Uterus (tissue), 4 donors: ENCODE results near the gene SIRT3. TPM values are rescaled to one million over a fixed set of nuclear protein-coding genes. Genes with fewer than 3 reads are reported as not detected.

ENCODE experiments used
- DNase-seq, 2 donors: peaks; one replicate each; pipeline ENCODE4 v3.0.0-alpha.2; 2019 to 2020
- H3K27ac ChIP-seq, 2 donors: fragments of 200-600 bp; sonication (generic); 1 replicate in 1 of 2; 2 replicates in 1 of 2; pipeline ENCODE4 v1.5.1; 2016 to 2018
- H3K27me3 ChIP-seq, 2 donors: fragments of 200-600 bp; sonication (generic); one replicate each; pipeline ENCODE4 v1.5.1; 2018 to 2019; ENCODE audit warnings: control low read depth in 1 of 2
- H3K36me3 ChIP-seq, 2 donors: fragments of 200-600 bp; sonication (generic); one replicate each; pipeline ENCODE4 v1.5.1; 2019; ENCODE audit warnings: control low read depth in 1 of 2
- H3K4me1 ChIP-seq, 2 donors: fragments of 200-600 bp; sonication (generic); one replicate each; pipeline ENCODE4 v1.5.1; 2018 to 2019; ENCODE audit warnings: control low read depth in 1 of 2
- H3K4me3 ChIP-seq, 2 donors: fragments of 200-600 bp; sonication (generic); 1 replicate in 1 of 2; 2 replicates in 1 of 2; pipeline ENCODE4 v1.5.1; 2018 to 2019; ENCODE audit warnings: mild to moderate bottlenecking in 1 of 2
- H3K9me3 ChIP-seq, 2 donors: fragments of 200-600 bp; sonication (generic); one replicate each; pipeline ENCODE4 v1.5.1; 2019; ENCODE audit warnings: control low read depth in 1 of 2
- POLR2A ChIP-seq, 2 donors: fragments of 450-650 bp; IDR thresholded peaks; one replicate each; pipeline ENCODE4 v1.6.1; 2016; ENCODE audit warnings: antibody characterized with exemption in 2 of 2, mild to moderate bottlenecking in 1 of 2, moderate library complexity in 1 of 2
- intact Hi-C: fragments of 100-400 bp; cut with DNase I; formaldehyde crosslinking; loops from one replicate; pipeline ENCODE4 v1.15.1; 2023; ENCODE audit warnings: low total_unique reads
- total RNA-seq, 4 donors: library from RNA; depleted of rRNA in 3 of 4; stranded (reverse); fragments of >200 nt in 3 of 4; gene quantifications; one replicate each; pipeline versions ENCODE4 v1.1.0 to v1.2.4, GENCODE V29; 2014 to 2023
- TF ChIP-seq, protein P1 (sequence below), 4 experiments: fragments of 200-600 bp in 2 of 4; fragments of 450-650 bp in 2 of 4; sonication (generic) in 2 of 4; IDR thresholded peaks; one replicate each; pipeline ENCODE4 v1.5.1; 2016 to 2019; ENCODE audit warnings: antibody characterized with exemption in 4 of 4, mild to moderate bottlenecking in 2 of 4, moderate library complexity in 1 of 4
- donor health status: DM: yes; HTN: yes; CAD: no.

SIRT3 gene
- total RNA-seq, 4 donors from 2014 or later = 1.5 to 25.9 (median 9.8) TPM

DNA sequence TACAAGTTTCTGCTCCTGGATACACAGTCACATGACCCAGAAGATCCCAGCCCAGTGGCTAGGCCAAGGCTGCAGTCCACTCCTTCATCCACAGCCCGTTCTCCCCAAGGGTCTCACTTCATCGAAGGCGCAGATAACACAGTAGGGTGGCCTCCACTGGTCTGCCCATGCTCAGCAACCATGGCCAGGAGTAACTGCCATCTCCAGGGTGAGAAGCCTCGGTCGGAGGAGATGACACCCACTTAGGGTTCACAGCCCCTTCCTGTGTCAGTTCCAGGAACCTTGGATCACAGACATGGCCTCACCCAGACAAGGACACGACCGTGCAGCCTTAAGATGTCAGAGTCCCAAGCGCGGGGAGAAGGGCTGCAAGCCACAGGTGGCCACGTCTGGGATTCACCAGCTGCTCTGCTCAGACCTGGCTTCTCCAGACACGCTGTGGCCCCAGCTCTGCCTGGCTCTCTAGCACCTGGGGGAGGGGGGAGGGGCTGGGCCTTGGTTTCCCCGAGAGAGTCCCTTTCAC lies 31.5 kb downstream of the SIRT3 start:
- intact Hi-C loops = loop anchor here (10.0 kb wide), 1 partner anchor 170 kb away; no protein-coding TSS in a partner anchor
- Histone ChIP-seq H3K4me1 (peaks cover 5 to 18% of the 10 kb centered on the region in 2 donors), H3K4me3 (no peak overlapping the region), H3K27ac (no peak overlapping the region), H3K27me3 (no peaks in the 10 kb centered on the region), H3K9me3 (no peaks in the 10 kb centered on the region), H3K36me3 (no peaks in the 10 kb centered on the region)
- DNase-seq = peak in 1 of 2 donors; percentile 12
- TF ChIP-seq, protein P1, sequence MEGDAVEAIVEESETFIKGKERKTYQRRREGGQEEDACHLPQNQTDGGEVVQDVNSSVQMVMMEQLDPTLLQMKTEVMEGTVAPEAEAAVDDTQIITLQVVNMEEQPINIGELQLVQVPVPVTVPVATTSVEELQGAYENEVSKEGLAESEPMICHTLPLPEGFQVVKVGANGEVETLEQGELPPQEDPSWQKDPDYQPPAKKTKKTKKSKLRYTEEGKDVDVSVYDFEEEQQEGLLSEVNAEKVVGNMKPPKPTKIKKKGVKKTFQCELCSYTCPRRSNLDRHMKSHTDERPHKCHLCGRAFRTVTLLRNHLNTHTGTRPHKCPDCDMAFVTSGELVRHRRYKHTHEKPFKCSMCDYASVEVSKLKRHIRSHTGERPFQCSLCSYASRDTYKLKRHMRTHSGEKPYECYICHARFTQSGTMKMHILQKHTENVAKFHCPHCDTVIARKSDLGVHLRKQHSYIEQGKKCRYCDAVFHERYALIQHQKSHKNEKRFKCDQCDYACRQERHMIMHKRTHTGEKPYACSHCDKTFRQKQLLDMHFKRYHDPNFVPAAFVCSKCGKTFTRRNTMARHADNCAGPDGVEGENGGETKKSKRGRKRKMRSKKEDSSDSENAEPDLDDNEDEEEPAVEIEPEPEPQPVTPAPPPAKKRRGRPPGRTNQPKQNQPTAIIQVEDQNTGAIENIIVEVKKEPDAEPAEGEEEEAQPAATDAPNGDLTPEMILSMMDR (IDR thresholded peaks at IDR 0.05) = no peak

DNA sequence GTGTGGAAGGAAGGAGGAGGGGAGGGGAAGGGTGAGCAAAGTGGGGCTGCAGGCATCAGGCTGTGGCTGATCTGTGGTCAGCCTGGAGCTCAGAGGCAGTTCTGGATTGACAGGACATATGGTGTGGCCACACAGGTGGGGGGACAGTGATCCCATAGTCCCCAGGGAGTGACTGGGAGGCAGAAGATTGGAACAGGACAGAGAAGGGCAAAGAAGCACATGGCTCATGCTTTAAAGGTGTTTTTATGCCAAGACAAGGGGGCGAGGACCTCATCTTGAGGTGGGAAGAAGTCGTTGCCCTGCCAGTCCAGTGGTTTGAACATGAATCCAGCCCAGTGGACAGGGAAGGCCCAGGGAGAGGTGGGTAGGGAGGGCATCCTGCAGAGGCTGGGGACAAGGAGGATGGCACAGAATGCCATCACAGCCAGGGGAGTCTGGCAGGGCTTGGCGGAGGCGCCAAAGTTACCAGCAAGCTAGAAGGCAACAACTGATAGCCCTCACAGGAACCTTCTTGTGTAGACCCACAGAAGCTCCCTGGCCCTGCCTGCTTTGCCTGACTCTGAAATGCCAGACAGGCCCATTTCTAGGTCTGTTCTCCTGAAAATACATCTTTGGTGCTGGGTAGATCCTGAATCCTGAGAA lies 32.1 kb downstream of the SIRT3 start:
- H3K4me3 ChIP-seq = no peak overlapping the region
- TF ChIP-seq, protein P1 (IDR thresholded peaks at IDR 0.05) = no peak
- no peak for TF ChIP-seq POLR2A (IDR thresholded peaks at IDR 0.05)
- no peaks in the 10 kb centered on the region for H3K36me3 ChIP-seq
- H3K4me1 ChIP-seq = peaks cover 5 to 13% of the 10 kb centered on the region in 2 donors
- H3K27ac ChIP-seq = no peak overlapping the region
- intact Hi-C loops = loop anchor here (10.0 kb wide), 1 partner anchor 171 kb away; no protein-coding TSS in a partner anchor
- H3K9me3 ChIP-seq = no peaks in the 10 kb centered on the region
- no peaks in the 10 kb centered on the region for H3K27me3 ChIP-seq
- peak in 1 of 2 donors; percentile 13 for DNase-seq

DNA sequence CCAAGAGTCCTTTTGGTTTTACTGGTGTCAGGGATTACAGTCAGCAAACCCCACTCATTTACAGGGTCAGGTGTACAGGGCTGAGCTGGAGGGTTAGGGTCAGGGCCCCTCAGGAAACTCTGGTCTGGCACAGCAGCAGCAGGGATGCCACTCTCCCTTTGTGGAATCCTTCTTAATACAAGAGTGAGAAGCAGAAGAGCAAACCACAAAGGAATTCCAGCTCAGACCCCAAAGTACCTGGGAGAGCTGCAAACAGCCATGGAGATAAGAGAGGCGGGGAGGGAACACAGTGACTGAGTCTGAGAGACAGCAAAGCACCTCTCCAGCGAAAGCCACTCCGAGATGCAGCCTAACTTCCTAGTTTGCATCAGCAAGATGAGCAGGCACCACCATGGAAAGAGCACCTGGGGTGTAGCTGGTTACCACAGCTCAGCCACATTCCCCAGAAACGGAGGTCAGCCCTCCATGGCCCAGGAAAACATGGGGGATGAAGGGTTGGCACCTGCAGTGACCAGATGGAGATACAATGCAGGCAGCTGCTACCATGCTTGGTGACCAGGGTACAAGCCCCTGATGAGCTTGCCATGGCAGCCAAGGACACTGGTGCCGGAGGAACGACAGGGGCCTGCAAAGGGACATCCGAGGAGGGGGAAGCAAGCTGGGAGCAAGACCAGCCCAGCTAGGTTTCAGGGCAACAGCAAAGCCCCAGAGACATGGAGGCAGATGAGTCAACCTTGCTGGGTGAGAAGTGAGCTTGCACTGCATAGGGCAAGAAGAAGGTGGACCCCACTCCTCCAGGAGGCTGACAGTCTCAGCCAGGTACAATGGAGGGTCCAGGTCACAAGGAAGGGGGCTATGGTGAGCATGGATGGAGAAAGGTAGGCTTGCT lies 32.8 kb downstream of the SIRT3 start:
- intact Hi-C loops = loop anchor here (10.0 kb wide), 1 partner anchor 172 kb away; no protein-coding TSS in a partner anchor
- TF ChIP-seq, protein P1 (IDR thresholded peaks at IDR 0.05) = no peak
- TF ChIP-seq POLR2A (IDR thresholded peaks at IDR 0.05) = no peak
- Histone ChIP-seq H3K4me1 (peaks cover 5 to 11% of the 10 kb centered on the region in 2 donors), H3K36me3 (no peaks in the 10 kb centered on the region), H3K27ac (no peak overlapping the region), H3K9me3 (no peaks in the 10 kb centered on the region), H3K27me3 (no peaks in the 10 kb centered on the region), H3K4me3 (no peak overlapping the region)
- peak in 1 of 2 donors; percentile 9 for DNase-seq

DNA sequence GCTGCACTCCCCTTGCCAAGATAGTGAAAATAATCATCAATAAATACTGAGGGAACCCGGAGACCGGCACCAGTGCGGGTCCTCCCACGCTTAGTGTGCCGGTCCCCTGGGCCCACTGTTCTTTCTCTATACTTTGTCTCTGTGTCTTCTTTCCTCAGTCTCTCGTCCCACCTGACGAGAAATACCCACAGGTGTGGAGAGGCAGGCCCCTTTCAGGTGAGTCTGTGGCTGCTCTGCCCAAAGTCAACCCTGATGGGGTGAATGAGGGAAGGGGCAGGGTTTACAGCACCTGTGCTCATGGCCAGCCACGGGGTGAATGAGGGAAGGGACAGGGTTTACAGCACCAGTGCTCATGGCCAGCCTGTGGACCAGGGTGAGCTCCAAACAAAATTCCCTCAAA lies 33.7 kb downstream of the SIRT3 start:
- peak in 1 of 2 donors; percentile 9 for DNase-seq
- H3K4me1 ChIP-seq = peaks cover 5 to 11% of the 10 kb centered on the region in 2 donors
- intact Hi-C loops = loop anchor here (10.0 kb wide), 1 partner anchor 172 kb away; no protein-coding TSS in a partner anchor
- no peaks in the 10 kb centered on the region for H3K36me3 ChIP-seq
- H3K4me3 ChIP-seq = no peak overlapping the region
- no peak for TF ChIP-seq POLR2A (IDR thresholded peaks at IDR 0.05)
- TF ChIP-seq, protein P1 (IDR thresholded peaks at IDR 0.05) = no peak
- H3K27ac ChIP-seq = no peak overlapping the region
- no peaks in the 10 kb centered on the region for H3K9me3 ChIP-seq
- no peaks in the 10 kb centered on the region for H3K27me3 ChIP-seq
